NCI-H128 (cell line): ENCODE measurements around the gene SLCO4A1.
"Not testable (repeated sequence)": the region's sequence is repeated elsewhere in the genome, so short reads cannot be mapped to it uniquely, and the experiment has no call there.

Source experiments
- DNase-seq: peaks from one replicate; lab custom pipeline; 2025; ENCODE audit not compliant: unreplicated experiment; lab: John Stamatoyannopoulos, UW

SLCO4A1 gene

DNA sequence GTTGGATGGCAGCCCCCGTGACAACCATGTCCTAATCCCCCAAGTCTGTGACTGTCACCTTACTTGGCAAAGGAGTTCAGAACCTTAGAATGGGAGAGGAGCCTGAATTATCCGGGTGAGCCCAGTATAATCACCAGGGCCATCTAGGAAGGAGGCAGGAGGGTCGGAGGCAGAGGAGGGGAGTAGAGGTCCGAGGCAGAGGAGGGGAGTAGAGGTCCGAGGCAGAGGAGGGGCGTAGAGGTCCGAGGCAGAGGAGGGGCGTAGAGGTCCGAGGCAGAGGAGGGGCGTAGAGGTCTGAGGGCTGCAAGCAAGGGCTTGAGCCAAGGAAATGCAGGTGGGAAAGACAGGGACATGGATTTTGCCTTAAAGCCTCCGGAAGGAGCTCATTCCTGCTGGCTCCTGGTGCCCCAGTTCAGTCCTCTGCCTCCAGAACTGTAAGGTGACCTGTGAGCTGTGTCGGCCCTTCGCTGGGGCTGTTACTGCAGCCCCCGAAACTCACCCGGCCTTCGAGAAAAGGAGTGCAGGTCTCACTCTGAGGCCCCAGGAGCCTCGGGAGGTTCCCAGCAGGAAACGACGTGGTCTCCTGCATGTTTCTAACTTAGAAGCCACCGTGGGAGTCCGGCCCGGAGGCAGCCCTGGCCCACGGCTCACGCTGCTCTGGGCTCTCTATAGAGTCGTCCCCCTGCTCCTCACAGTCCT, 20.0 kb upstream of the SLCO4A1 start:
- DNase-seq, result no peak

DNA sequence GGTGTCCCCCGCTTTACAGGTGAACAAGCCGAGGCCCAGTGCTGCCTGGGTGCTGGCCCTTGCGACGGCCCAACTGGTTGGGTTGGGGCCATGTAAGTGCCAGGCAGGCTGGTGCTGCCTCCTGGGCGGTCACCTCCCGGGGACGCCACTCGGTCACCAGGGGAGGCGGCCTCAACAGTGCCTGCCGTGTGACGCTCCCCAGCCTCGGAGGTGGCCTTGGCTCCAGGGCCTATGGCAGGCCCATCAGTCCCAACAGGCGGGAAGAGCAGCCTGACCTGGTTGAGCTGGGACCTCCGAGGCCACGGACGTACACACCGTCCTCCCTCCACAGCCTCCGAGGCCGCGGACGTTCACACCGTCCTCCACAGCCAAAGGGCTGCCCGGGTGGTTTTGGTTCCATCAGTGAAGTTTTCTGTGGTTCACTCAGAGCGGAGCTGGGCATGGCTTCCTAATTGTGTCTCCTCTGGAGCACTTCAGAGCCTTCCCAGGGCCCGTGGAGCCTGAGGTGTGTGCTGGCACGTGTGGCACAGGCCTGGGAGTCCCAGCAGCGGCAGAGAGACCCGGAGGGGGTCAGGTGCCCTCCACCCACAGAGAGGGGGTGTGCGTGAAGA, 19.3 kb upstream of the SLCO4A1 start:
- no peak for DNase-seq

DNA sequence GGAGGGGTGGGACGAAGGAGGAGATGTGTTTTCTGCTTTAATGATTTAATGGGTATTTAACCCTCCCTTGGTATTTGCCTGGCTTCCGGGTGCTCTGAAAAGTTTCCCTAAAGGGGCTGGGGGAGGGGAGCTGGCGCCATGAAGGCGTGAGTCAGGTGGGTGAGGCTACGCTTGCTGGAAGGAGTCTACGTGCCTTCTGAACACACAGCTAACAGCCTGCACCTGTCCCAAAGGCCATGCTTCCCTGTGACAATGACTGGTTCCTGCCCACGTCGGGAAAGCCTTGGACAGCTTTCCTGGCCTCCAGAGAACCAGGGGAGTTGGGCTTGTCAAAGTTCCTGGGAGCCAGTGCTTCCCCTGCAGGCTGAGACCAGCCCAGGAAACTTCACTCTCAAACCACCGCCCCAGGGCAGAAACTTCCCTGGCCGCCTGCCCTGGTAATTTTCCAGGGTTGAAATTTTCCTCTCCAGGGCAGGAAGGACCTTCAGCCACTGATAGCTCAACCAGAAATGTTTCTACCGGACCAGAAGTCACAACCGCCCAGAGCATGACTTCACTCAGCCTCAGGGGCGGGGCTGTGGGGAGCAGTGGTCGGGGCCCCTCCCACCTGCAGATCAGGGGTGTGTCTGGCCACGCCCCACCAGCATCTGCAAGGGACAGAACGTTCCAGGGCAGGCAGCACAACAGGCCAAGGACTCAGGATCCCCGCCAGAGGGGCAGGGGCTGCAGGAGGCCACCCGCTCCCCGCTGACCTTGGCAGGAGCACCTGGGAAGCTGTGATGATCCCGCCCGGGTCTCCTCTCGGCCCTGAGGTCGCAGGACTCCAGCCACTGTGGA, 18.6 kb upstream of the SLCO4A1 start:
- DNase-seq, result no peak

DNA sequence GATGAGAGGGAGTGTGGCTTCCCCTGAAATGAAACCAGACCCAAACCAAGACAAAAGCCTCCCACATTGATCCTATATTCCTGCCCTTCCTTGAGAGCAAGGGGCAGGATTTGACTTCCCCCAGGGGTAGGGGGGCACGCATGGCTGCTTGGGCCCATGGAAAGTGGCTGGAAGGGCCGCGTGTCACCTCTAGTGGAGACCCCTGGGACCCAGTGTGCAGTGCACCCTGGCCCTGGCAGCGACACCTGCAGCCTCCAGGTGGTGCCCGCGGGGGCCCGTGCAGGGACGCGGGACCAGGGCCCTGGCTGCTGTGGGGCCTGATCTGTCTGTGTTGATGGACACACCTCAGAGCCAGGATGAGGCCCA, 18.0 kb upstream of the SLCO4A1 start:
- DNase-seq, result no peak

DNA sequence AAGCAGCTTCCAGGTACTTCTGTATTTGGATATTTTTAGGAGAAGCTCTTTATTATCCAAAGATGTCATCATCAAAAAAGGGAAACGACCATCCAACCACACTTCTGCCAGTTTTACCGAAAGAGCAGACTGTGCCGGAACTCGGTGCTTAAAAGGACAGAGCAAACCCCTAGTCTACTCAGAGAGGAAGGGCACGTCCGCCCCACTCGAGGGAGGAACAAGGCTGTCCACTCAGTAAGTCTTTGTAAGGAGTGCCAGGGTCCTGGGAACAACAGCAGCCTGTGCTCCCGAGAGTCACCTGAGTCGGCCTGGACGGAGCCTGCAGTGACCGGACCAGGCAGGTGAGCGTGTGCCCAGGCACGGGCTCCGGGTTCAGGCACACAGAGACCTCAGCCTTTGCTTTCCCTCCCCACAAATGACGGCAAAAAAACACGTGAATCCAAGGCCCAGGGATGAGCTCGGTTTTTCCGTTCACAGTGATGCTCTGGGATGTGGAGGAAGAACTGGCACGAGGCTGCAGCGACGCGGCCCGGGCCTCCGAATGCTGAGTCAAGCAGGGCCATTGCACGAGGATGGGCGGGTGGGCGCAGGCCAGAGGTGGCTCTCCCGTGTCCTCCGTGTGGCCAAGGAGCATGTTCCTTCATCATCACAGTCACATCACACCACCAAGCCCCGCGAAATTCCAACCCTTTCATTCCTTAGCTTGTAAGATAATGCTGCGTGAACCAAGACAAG, 17.4 kb upstream of the SLCO4A1 start:
- no peak for DNase-seq

DNA sequence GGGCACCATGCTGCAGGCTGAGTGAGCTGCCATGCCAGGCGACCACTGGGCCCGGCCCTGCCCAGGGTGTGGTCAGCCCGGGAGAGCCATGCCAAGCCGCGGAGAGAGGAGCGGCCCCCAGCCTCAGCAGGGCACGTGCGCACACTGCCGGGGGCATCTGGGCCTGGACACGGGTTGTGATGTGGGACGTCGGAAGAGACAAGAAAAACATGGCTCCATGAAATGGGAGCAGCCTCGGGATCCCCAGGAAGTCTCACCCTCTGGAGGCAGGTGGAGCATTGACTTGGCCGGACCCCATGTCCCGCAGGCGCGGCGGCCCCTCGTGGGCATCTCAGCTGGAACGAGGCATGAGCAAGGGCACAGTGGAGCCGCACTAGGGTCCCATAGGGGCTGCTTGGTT, 16.8 kb upstream of the SLCO4A1 start:
- no peak for DNase-seq

DNA sequence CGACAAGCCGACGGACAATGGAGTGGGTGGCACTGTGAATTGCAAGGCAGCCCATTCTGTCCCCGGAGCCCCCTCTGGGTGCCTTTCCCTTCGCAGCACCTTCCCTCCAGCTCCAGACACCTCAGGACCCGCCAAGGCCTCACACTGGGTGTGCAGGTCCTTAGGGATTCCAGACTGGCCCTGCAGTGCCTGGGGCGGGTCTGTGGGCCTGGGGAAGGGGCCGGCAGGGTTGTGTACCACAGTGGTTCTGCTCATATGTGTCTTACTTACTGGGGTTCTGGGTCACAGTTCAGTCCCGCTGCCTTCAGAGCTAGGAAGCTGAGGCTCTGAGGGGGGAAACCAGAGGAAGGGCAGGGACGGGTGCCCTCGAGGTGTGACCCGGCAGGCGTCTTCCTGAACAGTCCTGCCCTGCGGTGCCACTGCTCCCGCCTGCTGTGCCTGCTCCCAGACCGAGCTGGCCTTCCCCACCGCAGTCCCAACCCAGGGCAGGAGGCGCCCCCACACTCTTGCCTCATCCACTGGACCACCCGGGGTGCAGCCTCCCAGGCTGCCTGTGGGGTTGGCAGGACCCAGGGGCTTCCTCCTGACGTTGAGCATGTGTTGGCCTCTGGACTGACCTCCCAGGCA, 16.3 kb upstream of the SLCO4A1 start:
- no peak for DNase-seq

DNA sequence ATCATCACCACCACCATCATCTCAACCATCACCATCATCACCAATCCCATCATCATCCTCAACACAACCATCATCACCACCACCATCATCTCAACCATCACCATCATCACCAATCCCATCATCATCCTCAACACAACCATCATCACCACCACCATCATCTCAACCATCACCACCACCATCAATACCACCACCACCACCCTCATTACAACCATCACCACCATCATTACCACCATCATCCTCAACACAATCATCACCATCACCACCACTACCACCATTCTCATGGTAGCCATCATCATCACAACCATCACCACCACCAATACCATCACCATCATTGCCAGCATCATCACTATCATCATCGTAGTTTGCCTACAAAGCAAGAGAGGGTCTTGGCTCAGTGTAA, 14.9 kb upstream of the SLCO4A1 start:
- DNase-seq, result not testable (repeated sequence)

DNA sequence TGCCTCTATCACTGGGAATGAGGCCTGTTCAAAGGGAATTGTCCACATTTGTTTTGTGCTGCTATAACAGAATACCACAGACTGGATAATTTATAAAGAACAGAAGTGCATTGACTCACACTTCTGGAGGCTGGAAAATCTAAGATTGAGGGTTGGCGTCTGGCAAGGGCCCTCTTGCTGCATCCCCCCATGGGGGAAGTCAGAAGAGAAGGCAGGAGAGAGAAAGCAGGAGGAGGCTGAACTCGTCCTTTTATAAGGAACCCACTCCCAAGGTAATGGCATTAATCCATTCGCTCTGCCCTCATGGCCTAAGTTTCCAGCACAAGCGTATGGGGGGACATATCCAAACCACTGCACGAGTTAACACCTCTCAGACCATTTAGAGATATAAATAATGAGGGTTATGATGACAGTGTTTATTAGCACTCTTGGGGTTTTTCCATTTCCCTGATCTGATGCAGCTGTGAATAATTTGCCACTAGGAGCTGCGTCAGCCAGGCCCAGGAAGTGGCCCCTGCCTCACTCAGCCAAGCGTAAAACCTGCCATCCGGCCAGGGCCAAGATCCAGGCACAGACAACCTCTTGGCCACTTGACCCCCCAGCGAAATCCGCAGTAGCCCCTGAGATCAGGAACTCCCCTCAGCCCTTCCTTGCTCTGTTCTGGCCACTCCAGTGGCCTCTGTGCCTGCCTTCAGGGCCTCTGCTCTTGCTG, 14.2 kb upstream of the SLCO4A1 start:
- no peak for DNase-seq

DNA sequence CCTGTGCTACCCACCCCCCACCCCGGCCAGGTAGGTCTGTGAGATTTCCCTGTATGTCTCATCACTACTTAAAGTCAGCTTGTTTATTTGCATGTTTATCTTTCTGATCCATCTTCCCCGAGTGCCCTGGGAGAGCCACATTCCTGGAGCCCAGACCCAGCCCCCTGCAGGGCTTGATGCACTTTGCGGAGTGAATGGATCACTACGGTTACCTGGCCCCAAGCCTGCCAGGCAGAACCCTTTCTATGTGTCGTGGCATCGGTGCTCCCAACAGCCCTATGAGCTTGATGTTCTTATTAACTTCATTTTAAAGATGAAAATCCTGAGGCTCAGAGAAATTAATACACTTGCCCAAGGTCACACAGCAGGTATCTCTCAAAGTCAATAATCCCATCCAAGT, 13.6 kb upstream of the SLCO4A1 start:
- DNase-seq, result no peak

DNA sequence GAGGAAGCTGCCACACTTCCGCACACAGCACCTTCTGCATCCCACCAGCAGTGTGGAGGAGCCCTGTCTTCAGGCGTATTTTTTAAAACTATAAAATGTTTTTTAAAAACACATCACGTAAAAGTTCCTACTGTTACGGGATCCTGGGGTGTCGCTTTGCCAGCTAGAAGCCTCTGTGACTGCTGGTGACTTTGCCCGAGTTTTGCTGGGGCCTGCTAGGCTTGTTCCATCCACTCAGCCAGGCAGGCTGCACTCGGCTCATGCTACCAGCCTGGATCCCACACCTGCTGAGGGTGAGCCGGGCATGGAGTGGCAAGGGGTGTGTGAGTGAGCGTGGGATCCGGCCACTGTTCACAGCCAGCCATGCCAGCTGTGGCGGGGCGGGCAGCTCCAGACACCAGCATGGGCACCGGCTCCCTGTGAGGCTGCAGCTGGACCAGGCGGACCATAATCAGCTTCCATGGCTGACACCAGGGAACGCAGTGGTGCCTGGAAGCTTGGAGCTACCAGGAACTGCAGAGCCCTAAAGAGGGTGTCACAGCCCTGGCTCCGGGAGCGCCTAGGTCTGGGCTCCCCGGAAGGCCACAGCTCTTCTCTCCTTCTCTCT, 12.3 kb upstream of the SLCO4A1 start:
- no peak for DNase-seq

DNA sequence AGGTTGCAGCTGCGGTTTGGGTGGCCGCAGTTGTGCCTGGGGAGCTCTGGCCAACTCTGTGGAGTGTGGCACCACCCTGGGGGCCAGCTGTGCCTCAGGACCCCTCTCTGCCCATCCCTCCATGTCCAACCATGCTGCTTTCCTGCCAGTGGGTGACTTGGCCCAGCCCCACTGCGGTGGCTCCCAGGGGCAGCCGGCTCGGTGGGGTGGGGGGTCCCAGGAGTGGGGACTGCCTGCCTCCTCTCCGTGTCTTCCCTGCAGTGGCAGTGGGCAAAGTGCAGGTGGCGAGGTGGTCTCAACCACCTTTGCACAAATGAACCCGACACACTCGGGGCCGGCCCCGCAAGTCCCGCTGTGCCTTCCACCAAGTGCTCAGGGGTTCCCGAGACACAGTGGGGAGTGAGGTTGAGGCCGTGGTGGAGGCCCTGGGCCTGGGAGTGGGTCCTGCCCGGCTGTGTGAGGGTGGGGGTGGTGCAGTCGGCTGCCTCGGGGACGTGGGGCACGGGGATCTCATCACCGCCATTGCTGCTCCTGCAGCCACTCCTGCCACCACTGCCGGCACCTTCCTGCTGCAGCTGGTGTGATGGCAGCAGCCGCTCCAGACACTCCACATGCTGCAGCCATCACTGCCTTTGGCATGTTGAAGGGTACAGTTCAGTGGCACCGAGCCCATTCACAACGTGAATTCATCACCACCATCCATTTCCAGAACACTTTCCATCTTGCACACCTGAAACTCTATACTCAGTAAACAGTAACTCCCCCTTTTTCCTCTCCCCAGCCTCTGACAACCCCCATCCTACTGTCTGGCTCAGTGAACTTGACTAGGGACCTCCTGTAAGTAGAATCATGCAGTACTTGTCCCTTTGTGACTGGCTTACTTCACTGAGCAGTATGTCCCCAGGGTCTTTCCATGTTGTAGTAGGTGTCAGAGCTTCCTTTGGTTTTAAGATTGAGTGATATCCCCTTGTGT, 10.7 kb upstream of the SLCO4A1 start:
- peak; percentile 64 for DNase-seq

DNA sequence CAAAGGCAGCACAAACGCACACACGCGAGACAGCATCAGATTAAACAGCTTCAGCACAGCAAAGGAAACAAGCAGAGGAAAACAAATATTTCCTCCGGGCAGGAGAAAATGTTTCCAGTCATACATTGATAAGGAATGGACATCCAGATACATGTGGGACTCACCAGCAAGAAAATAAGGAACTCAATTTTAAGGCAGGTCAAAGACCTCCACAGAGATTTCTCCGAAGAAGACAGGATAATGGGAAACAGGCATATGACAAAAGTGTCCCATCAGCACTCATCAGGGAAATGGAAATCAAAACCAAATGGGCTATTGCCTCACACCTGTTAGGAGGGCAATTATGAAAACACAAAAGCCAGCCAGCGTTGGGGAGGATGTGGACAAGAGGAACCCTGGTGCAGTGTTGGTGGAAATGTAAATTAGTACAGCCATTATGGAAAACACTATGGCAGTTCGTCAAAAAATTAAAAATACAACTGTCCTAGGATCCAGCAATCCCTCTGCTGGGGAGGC, 9.7 kb upstream of the SLCO4A1 start:
- DNase-seq, result no peak

DNA sequence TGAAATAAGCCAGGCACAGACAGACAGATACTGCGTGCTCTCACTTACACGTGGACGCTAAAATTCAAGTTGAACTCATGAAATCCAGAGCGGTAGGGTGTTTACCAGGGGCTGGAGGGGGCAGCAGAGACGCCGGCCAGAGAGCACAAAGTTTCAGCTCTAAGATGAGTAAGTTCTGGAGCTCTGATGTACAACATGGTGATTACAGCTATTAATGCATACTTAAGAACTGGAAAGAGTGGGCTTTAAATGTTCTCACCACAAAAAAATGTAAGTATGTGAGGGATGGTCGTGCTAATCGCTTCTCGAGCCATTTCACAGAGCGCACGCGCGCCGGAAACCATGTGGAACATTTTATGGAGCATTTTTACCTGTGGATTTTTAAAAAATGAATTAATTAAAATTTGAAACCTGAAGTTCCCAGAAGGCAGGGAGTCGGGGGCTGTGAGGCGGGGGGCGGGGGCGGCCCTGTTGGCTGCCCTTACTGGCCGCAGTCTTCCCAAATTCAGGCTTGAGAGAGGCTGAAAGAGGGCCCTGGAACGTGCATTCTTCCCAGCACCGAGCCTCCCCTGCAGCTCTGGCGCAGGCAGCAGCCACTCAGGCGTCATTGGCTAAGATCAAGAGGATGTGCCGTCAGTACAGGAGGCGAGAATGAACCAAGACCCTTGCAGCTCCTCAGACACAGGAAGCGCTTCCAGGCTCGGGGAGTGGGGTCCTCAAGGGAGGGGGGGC, 8.5 kb upstream of the SLCO4A1 start:
- no peak for DNase-seq

DNA sequence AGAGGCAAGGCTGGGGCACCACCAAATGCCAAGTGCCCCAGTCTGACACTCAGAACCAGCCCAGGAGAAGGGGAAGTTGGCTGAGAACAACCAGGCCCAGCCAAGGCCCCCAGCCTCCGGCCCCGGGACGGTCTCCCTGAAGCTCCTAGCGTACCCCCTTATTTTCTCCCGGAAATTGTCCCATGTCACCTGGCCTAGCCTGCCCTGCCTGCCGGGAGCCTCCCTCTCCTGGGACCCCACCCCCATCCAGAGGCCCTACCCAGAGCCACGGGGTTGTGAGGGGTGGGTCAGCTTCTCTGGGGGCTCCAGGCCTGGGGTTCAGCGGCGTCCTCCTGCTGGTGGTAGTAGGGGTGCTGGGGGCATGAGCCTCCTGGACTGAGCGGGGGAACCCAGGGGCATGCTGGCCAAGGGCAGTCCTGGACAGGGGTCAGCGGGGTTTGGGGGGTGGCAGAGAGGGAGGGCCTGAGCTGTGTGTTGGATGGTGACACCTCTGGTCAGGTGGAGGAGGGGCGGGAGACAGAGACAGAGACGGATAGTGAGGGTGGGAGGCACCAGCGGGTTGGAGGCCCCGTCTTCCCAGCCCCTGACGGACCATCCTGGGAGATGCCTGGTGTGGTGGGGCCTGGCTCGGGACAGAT, 7.9 kb upstream of the SLCO4A1 start:
- no peak for DNase-seq

DNA sequence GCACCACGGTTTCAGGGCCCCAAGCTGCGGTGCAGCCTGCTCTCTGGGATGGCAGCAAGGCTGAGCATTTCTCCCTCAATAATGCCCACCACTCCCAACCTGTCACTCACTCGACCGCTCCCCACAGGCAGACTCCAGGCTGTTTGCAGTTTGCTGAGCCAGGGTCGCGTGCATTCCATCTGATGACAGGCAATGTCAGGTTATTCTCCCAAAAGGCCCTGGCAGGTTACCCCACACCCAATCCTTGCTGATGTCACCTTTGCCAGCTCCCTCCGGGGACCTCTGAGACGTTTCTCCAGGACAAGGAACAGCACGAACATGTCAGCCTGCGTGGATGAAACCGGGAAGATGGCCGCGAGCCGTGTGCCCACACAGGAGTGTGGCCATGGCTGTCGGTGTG, 7.1 kb upstream of the SLCO4A1 start:
- DNase-seq, result no peak

DNA sequence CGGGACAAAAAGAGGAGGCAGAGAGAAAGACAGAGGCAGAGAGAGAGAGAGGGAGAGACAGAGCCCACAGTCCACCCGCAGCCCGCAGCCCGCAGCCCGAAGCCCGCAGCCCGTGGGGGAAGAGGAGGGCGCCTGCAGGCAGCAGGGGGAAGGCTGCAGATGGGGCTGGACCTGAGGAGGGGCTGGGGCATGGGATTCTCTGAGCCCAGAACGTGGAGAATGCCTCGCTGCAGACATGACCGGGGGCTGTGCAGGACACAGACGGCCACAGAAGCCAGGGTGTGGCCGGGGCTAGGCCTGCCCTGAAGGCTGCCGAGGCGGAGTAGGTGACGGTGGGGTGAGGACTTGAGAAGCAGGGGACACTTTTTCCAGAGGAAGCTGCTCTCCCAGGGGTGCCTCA, 6.5 kb upstream of the SLCO4A1 start:
- no peak for DNase-seq

DNA sequence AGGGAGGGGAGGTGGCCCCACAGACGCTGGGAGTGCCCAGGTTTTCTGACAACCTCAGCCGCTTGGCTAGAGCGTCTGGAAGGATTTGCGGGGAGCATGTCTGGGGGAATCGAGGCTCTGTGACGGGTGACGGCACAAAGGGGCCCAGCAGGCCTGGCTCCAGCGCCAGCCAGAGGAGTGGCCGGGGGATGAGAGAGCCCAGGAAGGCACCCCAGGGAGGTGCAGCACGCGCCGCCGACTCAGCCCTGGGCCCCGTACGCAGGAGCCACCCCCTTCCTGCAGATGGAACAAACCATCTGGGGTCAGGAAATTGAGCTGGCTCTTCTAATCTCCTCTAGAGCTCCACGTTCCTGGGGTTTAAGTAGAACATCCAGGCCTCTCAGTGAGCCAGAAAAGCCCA, 5.9 kb upstream of the SLCO4A1 start:
- DNase-seq, result no peak
